Kidney (tissue), 14 donors: ENCODE results near the gene MTTP. TPM values are rescaled to one million over a fixed set of nuclear protein-coding genes. Genes with fewer than 3 reads are reported as not detected.

Source experiments
- DNase-seq, 5 donors: peaks; one replicate each; pipeline ENCODE4 v3.0.0-alpha.2; 2013 to 2020
- FAIRE-seq: peaks from 2 replicates; lab custom pipeline; 2012; peaks lifted over from hg19 to GRCh38; lab: Jason Lieb, UNC
- H3K27ac ChIP-seq, 2 donors: one replicate each; pipeline ENCODE4 v1.7.0; 2013; ENCODE audit warnings: low read depth in 2 of 2, low read length in 2 of 2, inconsistent platforms in 1 of 2
- H3K27me3 ChIP-seq: one replicate; pipeline ENCODE4 v1.7.1; 2013; ENCODE audit warnings: low read length, inconsistent platforms; ENCODE audit not compliant: control insufficient read depth, insufficient read depth
- H3K36me3 ChIP-seq, 3 donors: one replicate each; pipeline versions ENCODE4 v1.7.0 to v1.7.1; 2013; ENCODE audit warnings: low read length in 3 of 3, control low read depth in 1 of 3, inconsistent platforms in 1 of 3; ENCODE audit not compliant: insufficient read depth in 3 of 3, control insufficient read depth in 2 of 3
- H3K4me1 ChIP-seq, 3 donors: one replicate each; pipeline versions ENCODE4 v1.7.0 to v1.7.1; 2013; ENCODE audit warnings: low read length in 3 of 3, inconsistent platforms in 1 of 3, low read depth in 1 of 3; ENCODE audit not compliant: control insufficient read depth in 2 of 3, insufficient read depth in 2 of 3
- H3K4me3 ChIP-seq, 3 donors: one replicate each; pipeline versions ENCODE4 v1.7.0 to v1.8.1; 2013; ENCODE audit warnings: low read length in 3 of 3, control low read depth in 1 of 3, inconsistent platforms in 1 of 3
- H3K9ac ChIP-seq, 3 donors: one replicate each; pipeline versions ENCODE4 v1.7.0 to v1.7.1; 2013; ENCODE audit warnings: low read length in 3 of 3, control low read depth in 1 of 3, inconsistent platforms in 1 of 3
- H3K9me3 ChIP-seq, 3 donors: one replicate each; pipeline versions ENCODE4 v1.7.0 to v1.7.1; 2013; ENCODE audit warnings: low read length in 3 of 3, control low read depth in 1 of 3, inconsistent platforms in 1 of 3; ENCODE audit not compliant: control insufficient read depth in 2 of 3, insufficient read depth in 1 of 3
- CTCF ChIP-seq: IDR thresholded peaks from 3 replicates; pipeline ENCODE4 v1.5.1; 2012; ENCODE audit warnings: mild to moderate bottlenecking, moderate library complexity, borderline replicate concordance; ENCODE audit not compliant: insufficient read depth; ENCODE audit errors: extremely low read depth
- intact Hi-C: fragments of 100-400 bp; cut with DNase I; formaldehyde crosslinking; loops from one replicate; pipeline ENCODE4 v1.11.1; 2022
- polyA plus RNA-seq: library from polyadenylated mRNA; stranded (reverse); fragments of 350-450 nt; fragmentation: Illumina TruSeq; extraction: RNeasy Lipid Tissue Mini Kit (QIAGEN cat#74804); gene quantifications from one replicate; pipeline ENCODE4 v1.2.3, GENCODE V29; 2014; ENCODE audit warnings: low read depth, low replicate concordance; ENCODE audit not compliant: insufficient read depth
- total RNA-seq: library from RNA; stranded (reverse); fragmentation: NEBNext Ultra II Directional; extraction: Animal tissue kit (Norgen Biotek cat#: 25700); gene quantifications from one replicate; pipeline ENCODE4 v1.2.1, GENCODE V29; 2021
- donor health status: control.
- donor health status: control.
- donor health status: control.
- donor health status: control.
- donor health status: control.
- donor health status: DM: yes; HTN: yes; CAD: no.
- donor health status: Normal renal cell carcinoma (clear cell type).

Gene MTTP
- total and polyA plus RNA-seq, 2 donors from 2014 or later, result 0.19 to 5.8 TPM

GRCh38 chr4:99536271-99536670, 38.4 kb upstream of the MTTP start:
- no peaks in the 10 kb centered on the region for H3K27me3 ChIP-seq
- H3K4me3 ChIP-seq, result no peak overlapping the region
- TF ChIP-seq CTCF, result no peak
- H3K27ac ChIP-seq, result no peak overlapping the region
- DNase-seq (peak in 2 of 5 donors; percentile 1 to 28), FAIRE-seq (no peak)
- H3K36me3 ChIP-seq, result no peaks in the 10 kb centered on the region
- H3K9me3 ChIP-seq, result no peaks in the 10 kb centered on the region
- no peaks in the 10 kb centered on the region for H3K4me1 ChIP-seq
- H3K9ac ChIP-seq, result no peak overlapping the region
- intact Hi-C loops, result no loop called here

GRCh38 chr4:99536848-99537247, 37.8 kb upstream of the MTTP start:
- DNase-seq (no peak), FAIRE-seq (no peak)
- H3K4me3 ChIP-seq, result no peak overlapping the region
- H3K27ac ChIP-seq, result no peak overlapping the region
- H3K36me3 ChIP-seq, result no peaks in the 10 kb centered on the region
- intact Hi-C loops, result no loop called here
- TF ChIP-seq CTCF, result no peak
- H3K9ac ChIP-seq, result no peak overlapping the region
- no peaks in the 10 kb centered on the region for H3K9me3 ChIP-seq
- H3K27me3 ChIP-seq, result no peaks in the 10 kb centered on the region
- H3K4me1 ChIP-seq, result no peaks in the 10 kb centered on the region

GRCh38 chr4:99537674-99538073, 37.0 kb upstream of the MTTP start:
- Histone ChIP-seq H3K9ac (no peak overlapping the region), H3K9me3 (no peaks in the 10 kb centered on the region), H3K27ac (no peak overlapping the region), H3K27me3 (no peaks in the 10 kb centered on the region), H3K4me3 (no peak overlapping the region), H3K4me1 (no peaks in the 10 kb centered on the region), H3K36me3 (no peaks in the 10 kb centered on the region)
- intact Hi-C loops, result no loop called here
- FAIRE-seq, result no peak
- TF ChIP-seq CTCF, result no peak
- DNase-seq, result no peak
